Measurements from ENCODE around the gene UCHL1. TPM values are rescaled to one million over a fixed set of nuclear protein-coding genes. Genes with fewer than 3 reads are reported as not detected.

The UCHL1 gene
- polyA plus RNA-seq, 2 of the 4 experiments (the other 2 are of a cell fraction), result 953 to 1,819 TPM

DNA sequence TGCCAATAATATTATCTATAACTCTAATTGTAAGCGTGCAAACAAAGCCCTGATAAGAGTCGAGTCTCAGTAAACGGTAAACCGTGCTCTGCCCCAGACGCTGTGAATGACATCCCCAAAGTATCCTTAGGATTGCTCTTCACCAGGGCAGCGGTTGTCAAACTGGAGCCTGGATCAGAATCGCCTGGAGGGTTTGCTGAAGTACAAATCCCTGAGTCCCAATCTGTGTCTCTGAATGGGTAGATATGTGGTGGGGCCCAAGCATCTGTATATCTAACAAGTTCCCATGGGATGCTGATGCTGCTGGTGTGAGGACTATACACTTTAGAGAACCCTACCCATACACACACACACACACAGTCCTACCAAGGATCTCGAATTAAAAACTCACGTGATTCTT, 41.6 kb upstream of the UCHL1 start (continued):
- TF ChIP-seq, protein P1, sequence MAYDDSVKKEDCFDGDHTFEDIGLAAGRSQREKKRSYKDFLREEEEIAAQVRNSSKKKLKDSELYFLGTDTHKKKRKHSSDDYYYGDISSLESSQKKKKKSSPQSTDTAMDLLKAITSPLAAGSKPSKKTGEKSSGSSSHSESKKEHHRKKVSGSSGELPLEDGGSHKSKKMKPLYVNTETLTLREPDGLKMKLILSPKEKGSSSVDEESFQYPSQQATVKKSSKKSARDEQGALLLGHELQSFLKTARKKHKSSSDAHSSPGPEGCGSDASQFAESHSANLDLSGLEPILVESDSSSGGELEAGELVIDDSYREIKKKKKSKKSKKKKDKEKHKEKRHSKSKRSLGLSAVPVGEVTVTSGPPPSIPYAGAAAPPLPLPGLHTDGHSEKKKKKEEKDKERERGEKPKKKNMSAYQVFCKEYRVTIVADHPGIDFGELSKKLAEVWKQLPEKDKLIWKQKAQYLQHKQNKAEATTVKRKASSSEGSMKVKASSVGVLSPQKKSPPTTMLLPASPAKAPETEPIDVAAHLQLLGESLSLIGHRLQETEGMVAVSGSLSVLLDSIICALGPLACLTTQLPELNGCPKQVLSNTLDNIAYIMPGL (CRISPR knock-in tag; IDR thresholded peaks at IDR 0.05; ENCODE audit: borderline replicate concordance), result no peak

DNA sequence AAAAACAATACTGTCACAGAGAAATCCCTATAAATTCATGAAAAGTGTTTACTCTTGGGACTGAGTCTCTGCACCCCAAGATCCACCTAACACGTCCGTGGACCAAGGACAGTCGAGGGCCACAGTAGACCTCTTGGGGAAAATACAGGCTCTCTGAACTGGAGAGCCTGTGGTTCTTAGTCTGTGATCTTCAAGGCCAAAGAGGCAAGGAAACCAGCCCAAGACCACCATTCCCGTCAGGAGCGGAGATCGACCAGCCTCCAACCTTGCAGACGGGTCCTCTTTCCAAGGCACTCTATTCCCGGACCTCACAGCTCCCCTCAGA, 40.8 kb upstream of the UCHL1 start:
- Histone ChIP-seq H3K9me3 (no peaks in the 10 kb centered on the region), H3K4me3 (peak overlapping the region; percentile 60), H3K4me1 (peaks cover 23% of the 10 kb centered on the region; the same call in 2 of the 3 replicates), H3K4me2 (peak overlapping the region; percentile 90), H3K27ac (peak overlapping the region; percentile 92 to 95)
- FAIRE-seq, result no peak
- WGBS (ENCODE audit: missing lambda C conversion rate), result 9% methylated on average over 8 of the region's 8 CpGs
- TF ChIP-seq MYC (IDR thresholded peaks at IDR 0.05; ENCODE audit: borderline replicate concordance, low read length) (no peak), TFCP2L1 (CRISPR knock-in tag; IDR thresholded peaks at IDR 0.05) (no peak), GATA3 (IDR thresholded peaks at IDR 0.05; ENCODE audit: borderline replicate concordance) (no peak), HOXB5 (CRISPR knock-in tag; IDR thresholded peaks at IDR 0.05) (no peak), ZNF302 (CRISPR knock-in tag; IDR thresholded peaks at IDR 0.05) (no peak), ZFP36 (IDR thresholded peaks at IDR 0.05; ENCODE audit: borderline replicate concordance, partially characterized antibody) (no peak), RFX5 (IDR thresholded peaks at IDR 0.05) (no peak), RNF2 (IDR thresholded peaks at IDR 0.05; ENCODE audit: borderline replicate concordance, low read depth) (no peak), FOSB (CRISPR knock-in tag; IDR thresholded peaks at IDR 0.05) (no peak), NR3C1 (IDR thresholded peaks at IDR 0.05) (no peak), TP53 (CRISPR knock-in tag; IDR thresholded peaks at IDR 0.05) (no peak), POLR2A (IDR thresholded peaks at IDR 0.05; ENCODE audit: low read length) (no peak)
- TF ChIP-seq, protein P1 (CRISPR knock-in tag; IDR thresholded peaks at IDR 0.05; ENCODE audit: borderline replicate concordance), result no peak
- TF ChIP-seq, protein P2, sequence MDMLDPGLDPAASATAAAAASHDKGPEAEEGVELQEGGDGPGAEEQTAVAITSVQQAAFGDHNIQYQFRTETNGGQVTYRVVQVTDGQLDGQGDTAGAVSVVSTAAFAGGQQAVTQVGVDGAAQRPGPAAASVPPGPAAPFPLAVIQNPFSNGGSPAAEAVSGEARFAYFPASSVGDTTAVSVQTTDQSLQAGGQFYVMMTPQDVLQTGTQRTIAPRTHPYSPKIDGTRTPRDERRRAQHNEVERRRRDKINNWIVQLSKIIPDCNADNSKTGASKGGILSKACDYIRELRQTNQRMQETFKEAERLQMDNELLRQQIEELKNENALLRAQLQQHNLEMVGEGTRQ (IDR thresholded peaks at IDR 0.05), result no peak
- TF ChIP-seq, protein P3, sequence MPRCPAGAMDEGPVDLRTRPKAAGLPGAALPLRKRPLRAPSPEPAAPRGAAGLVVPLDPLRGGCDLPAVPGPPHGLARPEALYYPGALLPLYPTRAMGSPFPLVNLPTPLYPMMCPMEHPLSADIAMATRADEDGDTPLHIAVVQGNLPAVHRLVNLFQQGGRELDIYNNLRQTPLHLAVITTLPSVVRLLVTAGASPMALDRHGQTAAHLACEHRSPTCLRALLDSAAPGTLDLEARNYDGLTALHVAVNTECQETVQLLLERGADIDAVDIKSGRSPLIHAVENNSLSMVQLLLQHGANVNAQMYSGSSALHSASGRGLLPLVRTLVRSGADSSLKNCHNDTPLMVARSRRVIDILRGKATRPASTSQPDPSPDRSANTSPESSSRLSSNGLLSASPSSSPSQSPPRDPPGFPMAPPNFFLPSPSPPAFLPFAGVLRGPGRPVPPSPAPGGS (IDR thresholded peaks at IDR 0.05), result no peak
- TF ChIP-seq, protein P4, sequence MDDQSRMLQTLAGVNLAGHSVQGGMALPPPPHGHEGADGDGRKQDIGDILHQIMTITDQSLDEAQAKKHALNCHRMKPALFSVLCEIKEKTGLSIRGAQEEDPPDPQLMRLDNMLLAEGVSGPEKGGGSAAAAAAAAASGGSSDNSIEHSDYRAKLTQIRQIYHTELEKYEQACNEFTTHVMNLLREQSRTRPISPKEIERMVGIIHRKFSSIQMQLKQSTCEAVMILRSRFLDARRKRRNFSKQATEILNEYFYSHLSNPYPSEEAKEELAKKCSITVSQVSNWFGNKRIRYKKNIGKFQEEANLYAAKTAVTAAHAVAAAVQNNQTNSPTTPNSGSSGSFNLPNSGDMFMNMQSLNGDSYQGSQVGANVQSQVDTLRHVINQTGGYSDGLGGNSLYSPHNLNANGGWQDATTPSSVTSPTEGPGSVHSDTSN (IDR thresholded peaks at IDR 0.05), result no peak
- POLR2A ChIA-PET, result interaction anchor here (0.6 to 4.6 kb wide), 5 partner anchors 28 to 307 kb away, joined by 4 to 72 read pairs (median 5); partner anchors contain the start of gene UCHL1
- no peak; a peak in 1 of 6 replicates for ATAC-seq
- CTCF ChIA-PET, result interaction anchor here (0.5 to 9.8 kb wide), 13 partner anchors 8 to 318 kb away, joined by 3 to 135 read pairs (median 4); no protein-coding TSS in a partner anchor
- DNase-seq (ENCODE audit: low read depth in 1 of 2, low spot score in 1 of 2), result peak in 1 of 2 experiments; percentile 21
